GM18499 (cell line): ENCODE data around the gene VIPR2.
"Not testable (repeated sequence)": the region's sequence is repeated elsewhere in the genome, so short reads cannot be mapped to it uniquely, and the experiment has no call there.

Experiments used
- ATAC-seq: cut with Tn5 transposase; IDR thresholded peaks from one replicate; pipeline ENCODE4 v1.9.1; 2021; ENCODE audit warnings: moderate number of reproducible peaks; ENCODE audit not compliant: insufficient read depth, unreplicated experiment

Gene VIPR2

GRCh38 chr7:159017210-159017609 is 127.5 kb downstream of the VIPR2 start:
- no peak for ATAC-seq

- ATAC-seq: no peak
Measured at GRCh38 chr7:159016591-159016990, 128.1 kb downstream of the VIPR2 start.

DNA sequence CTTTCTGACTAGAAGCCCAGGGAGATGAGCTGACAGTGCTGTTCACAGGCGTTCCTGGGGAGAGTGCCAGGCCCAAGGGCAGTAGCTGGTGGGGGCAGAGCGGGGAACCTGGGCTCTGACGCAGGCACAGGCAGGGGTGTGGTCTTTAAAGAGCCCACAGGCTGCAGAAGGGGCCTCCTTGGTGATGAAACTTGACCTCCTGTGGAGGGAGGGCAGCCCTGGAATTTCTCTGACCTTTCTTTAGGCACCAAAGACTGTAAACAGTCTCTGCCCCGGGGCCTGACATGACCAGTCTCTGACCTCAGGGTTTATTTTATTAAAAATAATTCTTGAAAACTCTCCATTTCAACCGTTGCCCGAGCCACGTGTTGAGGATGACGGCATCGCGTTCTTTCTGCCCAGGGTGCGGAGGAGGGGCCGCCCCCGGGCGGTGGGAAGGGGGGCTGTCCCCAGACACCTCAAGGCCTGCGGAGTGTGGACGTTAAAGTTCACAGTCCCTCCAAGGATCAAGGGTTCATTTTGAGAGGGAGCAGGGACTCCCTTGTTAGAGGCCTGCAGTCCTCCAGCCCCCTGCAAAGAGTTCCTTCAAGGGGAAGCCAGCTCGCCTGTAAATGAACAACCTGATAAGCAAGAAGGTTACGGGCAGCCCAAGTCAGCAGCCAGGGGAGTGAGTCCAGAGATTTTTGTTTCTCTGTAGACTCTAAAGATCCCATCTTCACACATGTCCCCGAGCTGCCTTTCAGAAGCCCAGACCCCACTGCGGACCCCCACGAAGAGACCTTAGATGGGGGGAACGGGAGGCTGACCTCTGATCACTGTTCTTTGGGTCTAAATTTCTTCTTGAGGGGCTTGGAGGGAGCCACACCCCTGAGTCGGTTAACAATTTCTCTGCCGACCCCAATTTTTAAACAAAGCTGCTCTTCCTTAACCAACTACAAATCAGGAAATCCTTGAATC is 128.9 kb downstream of the VIPR2 start:
- ATAC-seq: no peak

DNA sequence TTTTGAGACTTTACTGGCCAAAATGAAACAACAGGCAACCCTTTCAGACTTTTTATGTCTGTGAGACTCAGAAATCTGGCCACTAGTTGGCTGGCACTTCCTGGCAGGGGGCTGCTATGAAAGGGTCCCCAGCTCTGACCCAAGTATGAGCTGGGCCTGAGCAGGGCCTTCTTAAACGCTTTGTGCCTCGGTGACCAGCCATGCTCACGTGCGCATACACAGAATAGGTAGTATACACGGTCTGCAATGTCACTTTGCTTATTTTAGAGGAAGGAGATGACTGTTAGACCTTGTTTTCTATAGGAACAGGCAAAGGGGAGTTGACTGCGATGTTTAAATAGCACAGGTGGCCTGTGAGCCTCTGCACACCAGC is 129.6 kb downstream of the VIPR2 start:
- ATAC-seq: no peak

DNA sequence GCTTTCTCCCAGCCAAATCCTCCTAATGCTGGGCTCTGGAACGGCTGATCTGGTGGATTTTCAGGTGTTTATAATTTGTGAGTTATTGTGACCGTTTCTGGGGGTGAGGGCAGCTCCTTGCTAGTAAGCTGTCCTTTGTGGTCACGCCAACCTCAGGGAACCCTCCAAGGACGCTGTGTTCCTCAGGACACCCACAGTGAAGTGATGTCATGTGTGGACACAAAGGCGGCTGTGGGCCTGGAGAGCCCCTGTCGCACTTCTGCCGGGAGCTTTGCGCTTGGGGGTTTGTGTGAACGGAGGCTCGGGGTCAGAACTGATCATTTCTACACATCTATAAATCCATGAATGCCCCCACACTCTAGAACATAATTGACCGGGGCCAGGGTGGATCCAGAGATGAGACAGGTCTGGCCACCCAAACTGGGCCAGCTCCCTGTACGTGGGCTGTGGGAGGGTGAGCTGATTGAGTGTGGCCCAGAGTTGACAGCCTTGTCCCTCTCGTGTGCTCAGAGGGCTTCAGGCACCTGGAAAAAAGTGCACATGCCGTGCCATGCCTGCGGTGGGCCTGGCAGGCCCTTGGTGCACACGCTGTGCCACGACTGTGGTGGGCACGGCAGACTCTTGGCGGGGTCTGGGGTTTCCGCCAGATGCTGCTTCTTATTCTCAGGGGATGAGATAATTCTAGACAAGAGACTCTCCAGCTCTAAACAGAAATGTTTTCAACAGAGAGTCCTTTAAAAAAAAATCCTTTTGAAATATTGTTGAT is 130.2 kb downstream of the VIPR2 start:
- no peak for ATAC-seq

GRCh38 chr7:159013825-159014289 is 130.8 kb downstream of the VIPR2 start:
- no peak for ATAC-seq

DNA sequence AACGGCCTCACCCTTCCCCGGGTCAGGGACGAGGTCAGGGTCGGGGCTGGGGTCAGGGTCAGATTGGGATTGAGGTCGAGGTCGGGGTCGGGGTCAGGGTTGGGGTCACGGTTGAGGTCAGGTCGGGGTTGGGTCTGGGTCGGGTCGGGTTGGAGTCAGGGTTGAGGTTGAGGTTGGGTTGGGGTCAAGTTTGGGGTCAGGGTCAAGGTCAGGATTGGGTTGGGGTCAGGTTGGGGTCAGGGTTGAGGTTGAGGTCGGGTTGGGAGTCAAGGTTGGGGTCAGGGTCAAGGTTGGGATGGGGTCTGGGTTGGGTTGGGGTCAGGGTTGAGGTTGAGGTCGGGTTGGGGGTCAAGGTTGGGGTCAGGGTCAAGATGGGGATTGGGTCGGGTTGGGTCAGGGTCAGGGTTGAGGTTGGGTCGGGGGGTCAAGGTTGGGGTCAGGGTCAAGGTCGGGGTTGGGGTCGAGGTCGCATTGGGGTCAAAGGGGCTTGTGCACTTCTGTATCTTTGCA is 131.4 kb downstream of the VIPR2 start:
- ATAC-seq: no peak

DNA sequence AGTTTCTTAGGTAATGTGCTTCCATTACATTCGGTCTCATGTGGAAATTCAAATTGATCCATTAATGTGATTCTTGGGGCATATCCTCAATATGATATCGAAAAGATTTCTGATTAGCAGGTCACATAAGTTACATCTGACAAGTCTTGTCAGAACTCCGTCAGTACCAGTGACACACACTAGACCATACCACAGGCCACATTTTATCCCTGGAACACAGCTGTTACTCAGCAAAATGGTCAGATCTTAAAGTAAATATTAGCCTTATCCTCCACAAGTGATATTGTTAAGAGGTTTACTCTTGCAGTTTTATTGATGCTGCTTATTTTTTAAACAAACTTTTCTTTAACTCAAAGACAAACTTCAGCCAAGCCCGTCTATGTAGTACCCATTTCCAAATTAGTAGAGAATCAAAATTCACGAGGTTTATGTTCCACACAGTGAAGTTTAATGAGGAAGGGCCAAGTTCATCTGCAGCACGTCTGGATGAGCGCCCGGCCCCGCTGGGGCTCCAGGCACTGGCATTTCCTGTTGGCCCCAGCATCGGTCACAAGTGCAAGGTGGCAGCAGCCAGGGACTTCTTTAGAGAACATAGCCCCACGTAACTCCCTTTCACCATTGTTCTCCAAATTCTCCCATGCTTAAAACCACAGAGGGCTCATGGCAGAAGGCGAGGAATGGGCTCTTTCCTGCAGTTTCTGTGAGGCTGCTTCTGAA is 132.2 kb downstream of the VIPR2 start:
- no peak for ATAC-seq

GRCh38 chr7:159011722-159012022 is 133.0 kb downstream of the VIPR2 start:
- no peak for ATAC-seq

DNA sequence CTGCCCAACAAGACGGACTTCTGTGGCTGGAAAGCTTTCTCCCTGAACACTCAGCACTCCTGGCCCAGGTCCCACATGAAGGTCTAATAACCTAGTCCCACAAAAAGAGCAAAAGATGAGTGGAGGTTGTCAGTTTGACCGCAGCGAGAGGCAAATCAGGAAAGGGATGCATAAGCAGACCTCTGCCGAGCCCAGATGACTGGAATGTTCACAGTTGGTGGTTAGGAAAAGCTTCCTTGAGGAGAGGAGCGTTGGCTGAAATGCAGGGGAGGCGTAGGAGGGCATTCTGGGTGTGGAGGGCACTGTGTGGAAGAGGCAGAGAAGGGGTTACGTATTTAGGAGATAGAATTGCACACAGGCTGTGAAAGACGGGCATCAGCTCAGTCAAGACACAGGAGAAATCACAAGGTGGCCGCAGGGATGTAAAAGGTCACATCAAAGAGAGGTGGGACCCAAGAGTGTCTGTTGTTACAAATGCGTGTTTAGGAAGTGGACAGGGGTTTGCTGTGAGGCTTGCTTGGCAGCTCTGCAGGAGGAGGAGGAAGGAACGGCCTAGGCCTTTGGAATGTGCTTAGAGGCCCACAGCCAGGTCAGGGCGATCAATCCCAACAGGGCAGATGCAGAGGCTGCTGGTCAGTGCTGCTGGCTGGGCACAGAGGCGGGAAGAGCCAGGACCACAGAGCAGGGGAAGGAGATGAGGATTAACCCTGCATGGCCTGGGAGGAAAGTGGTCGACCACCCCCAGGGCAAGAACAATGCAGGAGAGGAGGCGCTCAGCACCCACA is 133.5 kb downstream of the VIPR2 start:
- ATAC-seq: no peak

DNA sequence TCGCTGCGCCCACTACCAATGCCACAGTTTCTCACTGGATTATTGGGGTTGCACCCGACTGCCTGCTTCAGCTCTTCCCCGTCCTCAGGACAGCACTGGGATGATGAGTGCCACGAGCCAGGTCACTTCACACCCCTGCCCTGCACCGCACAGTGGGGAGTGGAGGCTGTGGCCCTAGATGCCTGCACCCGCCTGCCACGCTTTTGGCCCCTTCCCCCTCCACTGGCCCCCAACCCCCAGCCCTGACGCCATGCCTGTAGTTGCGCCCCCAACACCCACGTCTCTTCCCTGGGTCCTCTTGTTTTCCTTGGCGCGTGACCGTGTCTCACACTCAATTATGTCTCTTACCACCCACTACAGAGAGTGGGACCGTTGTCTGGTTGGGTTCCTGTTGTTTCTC is 134.3 kb downstream of the VIPR2 start:
- ATAC-seq: no peak

DNA sequence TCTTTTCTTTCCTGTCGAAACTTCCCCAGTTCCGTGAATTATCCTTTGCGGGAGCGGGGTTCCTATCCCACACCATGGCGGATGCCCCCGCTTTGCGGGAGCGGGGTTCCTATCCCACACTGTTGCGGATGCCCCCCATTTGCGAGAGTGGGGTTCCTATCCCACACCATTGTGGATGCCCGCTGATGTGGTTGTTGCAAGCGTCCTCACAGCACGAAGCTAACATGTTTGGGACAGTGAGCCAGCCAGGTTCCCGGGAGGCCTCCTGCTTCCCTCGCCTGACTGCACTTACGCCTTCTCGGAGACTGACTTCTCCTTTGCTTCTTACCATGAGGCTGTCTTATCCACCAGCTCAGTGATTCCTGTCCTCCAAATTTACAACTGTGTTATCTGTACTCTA is 134.7 kb downstream of the VIPR2 start:
- no peak for ATAC-seq

- ATAC-seq: no peak
Measured at GRCh38 chr7:159008417-159008816, 136.2 kb downstream of the VIPR2 start.

DNA sequence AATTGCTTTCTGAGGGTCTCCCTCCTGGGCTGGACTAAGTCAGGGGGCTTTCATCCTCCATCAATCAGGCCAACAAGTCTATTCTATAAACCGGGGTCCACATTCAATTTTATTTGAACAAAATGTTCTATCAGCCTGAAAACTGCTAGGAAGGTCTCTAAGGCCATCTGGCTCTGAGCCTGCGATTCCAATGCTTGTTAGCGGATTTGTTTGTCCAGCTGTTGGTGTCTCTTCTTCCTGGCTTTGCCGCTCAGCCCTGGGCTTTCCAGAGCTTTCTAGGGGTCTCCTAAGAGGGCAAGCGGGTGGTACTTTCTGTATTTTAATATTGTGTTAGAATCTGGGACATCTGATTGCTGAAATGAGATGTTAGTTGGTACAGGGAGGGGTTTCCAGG is 136.7 kb downstream of the VIPR2 start:
- ATAC-seq: no peak

DNA sequence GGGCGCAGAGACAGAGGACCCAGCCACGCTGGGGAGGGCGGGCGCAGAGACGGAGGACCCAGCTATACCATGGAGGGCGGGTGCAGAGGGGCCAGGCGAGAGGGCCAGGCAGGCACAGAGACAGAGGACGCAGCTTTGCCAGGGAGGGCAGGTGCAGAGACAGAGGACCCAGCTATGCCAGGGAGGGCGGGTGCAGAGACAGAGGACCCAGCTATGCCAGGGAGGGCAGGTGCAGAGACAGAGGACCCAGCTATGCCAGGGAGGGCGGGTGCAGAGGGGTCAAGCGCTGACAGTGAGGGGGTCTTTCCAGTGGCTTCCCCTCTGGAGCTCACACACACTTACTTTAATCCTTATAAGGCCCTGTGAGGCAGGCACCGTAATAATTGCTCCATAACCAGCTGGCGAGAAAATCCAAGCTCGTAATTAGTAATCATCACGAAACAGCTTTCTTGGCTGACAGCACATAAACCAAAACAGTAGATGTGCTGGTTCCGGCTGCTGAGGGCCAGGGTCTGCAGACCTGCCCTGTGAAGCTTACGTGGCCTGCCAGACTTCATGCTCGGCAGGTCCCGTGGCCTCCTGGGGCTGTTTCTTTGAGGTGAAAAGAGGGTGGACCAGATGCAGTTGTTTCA is 137.2 kb downstream of the VIPR2 start:
- no peak for ATAC-seq

GRCh38 chr7:159006610-159007130 is 138.0 kb downstream of the VIPR2 start:
- no peak for ATAC-seq

- ATAC-seq: not testable (repeated sequence)
Measured at GRCh38 chr7:159006022-159006609, 138.6 kb downstream of the VIPR2 start.

DNA sequence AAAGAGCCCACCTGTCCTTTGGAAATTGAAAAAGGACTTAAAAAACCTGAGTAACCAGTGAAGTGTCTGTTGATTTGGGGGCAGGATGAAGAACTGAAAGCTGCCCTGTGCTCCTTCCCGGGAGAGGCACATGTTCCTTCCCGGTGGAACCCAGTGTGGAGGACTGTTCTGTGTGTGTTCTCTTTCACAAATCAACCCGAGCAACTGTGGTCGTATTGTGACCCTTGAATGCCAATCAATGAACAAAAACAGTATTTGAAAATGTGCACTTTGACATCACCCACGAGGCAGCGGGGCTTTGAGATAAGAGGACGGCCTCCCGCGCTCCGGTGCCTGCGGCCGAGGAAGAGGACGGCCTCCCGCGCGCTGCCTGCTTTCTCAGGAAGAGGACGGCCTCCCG is 139.0 kb downstream of the VIPR2 start:
- no peak for ATAC-seq

DNA sequence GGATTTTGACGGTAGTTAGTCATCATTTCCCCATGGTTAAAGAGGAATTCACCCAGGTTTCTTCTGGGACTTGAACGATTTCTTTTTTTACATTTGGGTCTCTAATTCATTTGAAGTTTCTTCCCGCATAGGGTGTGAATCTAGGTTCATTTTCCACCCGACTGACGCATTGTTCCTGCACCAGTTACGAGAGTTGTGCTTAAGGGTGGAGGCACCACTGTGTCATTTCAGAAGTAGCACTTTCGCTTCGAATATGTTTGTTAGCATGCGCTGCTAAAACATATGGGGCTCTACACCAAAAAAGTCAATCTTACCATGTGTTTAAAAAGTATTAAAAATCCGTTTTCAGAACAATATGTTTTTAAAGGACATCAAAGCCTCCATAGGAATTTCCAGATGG is 140.3 kb downstream of the VIPR2 start:
- no peak for ATAC-seq
